NCI-H2196 treated with DMSO at 0.1 percent for 48 hours (cell line): ENCODE results near the gene ANKS1B.
A peak's percentile ranks its signal among the peaks of the same experiment; 100 is the strongest.
"Not testable (repeated sequence)": the region's sequence is repeated elsewhere in the genome, so short reads cannot be mapped to it uniquely, and the experiment has no call there.

Experiments used
- DNase-seq: peaks from one replicate; lab custom pipeline; 2025; ENCODE audit not compliant: unreplicated experiment; lab: John Stamatoyannopoulos, UW

Gene ANKS1B

GRCh38 chr12:99284161-99284560 is 700.6 kb downstream of the ANKS1B start:
- DNase-seq: no peak

- peak; percentile 54 for DNase-seq
These were observed 702.1 kb downstream of the ANKS1B start for GRCh38 chr12:99282624-99283023.

GRCh38 chr12:99282086-99282485 is 702.6 kb downstream of the ANKS1B start:
- no peak for DNase-seq

GRCh38 chr12:99281277-99281676 is 703.5 kb downstream of the ANKS1B start:
- no peak for DNase-seq

GRCh38 chr12:99278899-99279298 is 705.8 kb downstream of the ANKS1B start:
- no peak for DNase-seq

- DNase-seq: no peak
These were observed 707.0 kb downstream of the ANKS1B start for GRCh38 chr12:99277591-99278379.

GRCh38 chr12:99271071-99271470 is 713.7 kb downstream of the ANKS1B start:
- DNase-seq: no peak

GRCh38 chr12:99267038-99267437 is 717.7 kb downstream of the ANKS1B start:
- DNase-seq: no peak

GRCh38 chr12:99265648-99266047 is 719.1 kb downstream of the ANKS1B start:
- DNase-seq: no peak

- no peak for DNase-seq
These were observed 723.5 kb downstream of the ANKS1B start for GRCh38 chr12:99261256-99261655.

- no peak for DNase-seq
These were observed 724.2 kb downstream of the ANKS1B start for GRCh38 chr12:99260456-99260996.

- DNase-seq: no peak
These were observed 725.4 kb downstream of the ANKS1B start for GRCh38 chr12:99259040-99259934.

- no peak for DNase-seq
These were observed 727.1 kb downstream of the ANKS1B start for GRCh38 chr12:99257672-99258071.

- DNase-seq: no peak
These were observed 731.7 kb downstream of the ANKS1B start for GRCh38 chr12:99253068-99253467.

- no peak for DNase-seq
These were observed 734.6 kb downstream of the ANKS1B start for GRCh38 chr12:99250091-99250490.

GRCh38 chr12:99249543-99249942 is 735.2 kb downstream of the ANKS1B start:
- no peak for DNase-seq

- not testable (repeated sequence) for DNase-seq
These were observed 746.7 kb downstream of the ANKS1B start for GRCh38 chr12:99237907-99238538.

- no peak for DNase-seq
These were observed 749.4 kb downstream of the ANKS1B start for GRCh38 chr12:99235381-99235780.

GRCh38 chr12:99234702-99235101 is 750.0 kb downstream of the ANKS1B start:
- DNase-seq: no peak

- DNase-seq: no peak
These were observed 752.4 kb downstream of the ANKS1B start for GRCh38 chr12:99232324-99232723.

- DNase-seq: no peak
These were observed 753.7 kb downstream of the ANKS1B start for GRCh38 chr12:99231031-99231430.
